Skeletal muscle satellite cell (primary cell): ENCODE results near the gene SERINC3.
A peak's percentile ranks its signal among the peaks of the same experiment; 100 is the strongest.

Experiments
- H3K27me3 ChIP-seq: 2 replicates; pipeline ENCODE4 v1.7.0; 2013; ENCODE audit warnings: low read length; ENCODE audit not compliant: control insufficient read depth, insufficient read depth
- H3K36me3 ChIP-seq: 2 replicates; pipeline ENCODE4 v1.7.0; 2013; ENCODE audit warnings: mild to moderate bottlenecking, control low read depth, low read length; ENCODE audit not compliant: insufficient read depth
- H3K4me1 ChIP-seq: 2 replicates; pipeline ENCODE4 v1.7.0; 2013; ENCODE audit warnings: low read length; ENCODE audit not compliant: control insufficient read depth, insufficient read depth
- H3K4me2 ChIP-seq: 2 replicates; pipeline ENCODE4 v1.7.0; 2013; ENCODE audit warnings: mild to moderate bottlenecking, low read length
- H3K4me3 ChIP-seq: 2 replicates; pipeline ENCODE4 v1.7.0; 2013; ENCODE audit warnings: low read length
- H3K9ac ChIP-seq: 2 replicates; pipeline ENCODE4 v1.7.0; 2013; ENCODE audit warnings: mild to moderate bottlenecking, low read depth, low read length, moderate library complexity
- H3K9me3 ChIP-seq: replicated peaks from 2 replicates; pipeline ENCODE4 v1.7.0; 2013; ENCODE audit warnings: mild to moderate bottlenecking, control low read depth, low read length

Gene SERINC3

GRCh38 chr20:44489931-44490330 is 31.9 kb downstream of the SERINC3 start:
- peaks cover 66% of the 10 kb centered on the region for H3K36me3 ChIP-seq
- no peaks in the 10 kb centered on the region for H3K9me3 ChIP-seq
- H3K4me2 ChIP-seq = no peak overlapping the region
- H3K4me3 ChIP-seq = no peak overlapping the region
- H3K27me3 ChIP-seq = no peaks in the 10 kb centered on the region
- H3K9ac ChIP-seq = no peak overlapping the region
- peaks cover 40% of the 10 kb centered on the region for H3K4me1 ChIP-seq

DNA sequence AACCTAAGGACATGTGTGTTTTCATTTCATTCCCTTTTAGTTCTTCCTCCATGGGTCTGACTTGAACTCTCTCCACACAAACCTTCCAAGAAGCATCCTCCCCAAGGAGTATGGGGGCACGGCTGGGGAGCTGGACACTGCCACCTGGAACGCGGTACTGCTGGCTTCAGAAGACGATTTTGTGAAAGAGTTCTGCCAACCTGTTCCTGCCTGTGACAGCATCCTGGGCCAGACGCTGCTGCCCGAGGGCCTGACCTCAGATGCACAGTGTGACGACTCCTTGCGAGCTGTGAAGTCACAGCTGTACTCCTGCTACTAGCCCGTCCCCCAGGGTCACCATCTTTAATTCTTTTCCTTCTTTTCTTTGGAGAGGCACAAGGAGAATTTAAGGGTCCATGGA is 32.6 kb downstream of the SERINC3 start:
- Histone ChIP-seq H3K27me3 (no peaks in the 10 kb centered on the region), H3K4me3 (no peak overlapping the region), H3K9me3 (no peaks in the 10 kb centered on the region), H3K9ac (no peak overlapping the region), H3K4me1 (peaks cover 34% of the 10 kb centered on the region), H3K36me3 (peaks cover 67% of the 10 kb centered on the region), H3K4me2 (no peak overlapping the region)

GRCh38 chr20:44488551-44488950 is 33.3 kb downstream of the SERINC3 start:
- Histone ChIP-seq H3K4me2 (no peak overlapping the region), H3K36me3 (peaks cover 72% of the 10 kb centered on the region), H3K9me3 (no peaks in the 10 kb centered on the region), H3K27me3 (no peaks in the 10 kb centered on the region), H3K4me1 (peaks cover 27% of the 10 kb centered on the region), H3K4me3 (no peak overlapping the region), H3K9ac (no peak overlapping the region)

DNA sequence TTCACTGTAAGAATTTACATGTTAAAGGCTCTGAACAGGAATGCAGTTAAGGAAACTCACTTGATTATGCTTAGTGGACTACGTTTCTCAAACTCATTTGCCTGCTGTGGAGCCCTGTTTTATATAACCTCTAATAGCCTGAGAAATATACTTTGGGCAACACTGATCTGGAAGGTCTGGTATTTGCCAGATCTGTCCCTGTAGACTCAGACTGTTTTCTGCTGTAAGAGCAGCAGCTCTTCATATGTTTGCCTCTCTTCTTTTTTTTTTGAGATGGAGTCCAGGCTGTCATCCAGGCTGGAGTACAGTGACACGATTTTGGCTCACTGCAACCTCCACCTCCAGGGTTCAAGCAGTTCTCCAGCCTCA is 36.1 kb downstream of the SERINC3 start:
- no peak overlapping the region for H3K9ac ChIP-seq
- H3K9me3 ChIP-seq = no peaks in the 10 kb centered on the region
- no peaks in the 10 kb centered on the region for H3K27me3 ChIP-seq
- no peak overlapping the region for H3K4me2 ChIP-seq
- H3K4me3 ChIP-seq = no peak overlapping the region
- peaks cover 73% of the 10 kb centered on the region for H3K36me3 ChIP-seq
- H3K4me1 ChIP-seq = peaks cover 3% of the 10 kb centered on the region

DNA sequence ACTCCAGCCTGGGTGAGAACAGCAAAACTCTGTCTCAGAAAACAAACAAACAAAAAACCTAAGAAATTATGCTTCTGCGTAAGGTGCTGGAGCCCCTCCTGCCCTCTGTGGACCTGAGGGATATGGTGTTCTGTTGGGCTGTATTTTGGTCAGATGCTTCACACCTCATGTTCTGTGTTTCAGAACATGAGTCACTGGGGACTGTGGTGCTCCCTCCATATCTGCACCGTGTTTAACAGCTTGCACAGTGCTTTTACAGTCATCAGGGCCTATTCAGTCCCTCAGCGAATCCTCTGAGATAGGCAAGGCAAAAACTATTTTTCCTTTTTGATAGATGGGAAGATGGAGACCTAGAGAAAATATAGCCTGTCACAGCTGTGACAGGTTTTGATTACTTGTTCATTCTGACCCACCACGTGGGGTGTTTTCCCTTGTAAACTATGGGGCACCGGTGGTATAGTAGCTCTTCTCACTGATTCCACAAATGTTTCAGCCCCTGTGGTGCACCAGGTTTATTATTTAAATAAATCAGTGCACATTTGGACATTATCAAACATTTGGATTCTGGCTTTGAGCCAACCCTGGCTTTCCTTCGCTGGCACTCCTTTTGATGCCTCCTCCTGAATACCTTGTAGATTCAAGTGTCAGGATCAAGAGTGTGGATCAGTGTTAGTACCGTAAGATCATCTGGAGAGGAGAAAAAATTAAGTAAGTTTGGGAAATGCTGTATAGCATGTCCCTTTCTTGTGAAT is 36.6 kb downstream of the SERINC3 start:
- Histone ChIP-seq H3K4me1 (no peaks in the 10 kb centered on the region), H3K27me3 (no peaks in the 10 kb centered on the region), H3K4me2 (no peak overlapping the region), H3K36me3 (peaks cover 74% of the 10 kb centered on the region), H3K9ac (no peak overlapping the region), H3K4me3 (no peak overlapping the region), H3K9me3 (no peaks in the 10 kb centered on the region)

- Histone ChIP-seq H3K27me3 (no peaks in the 10 kb centered on the region), H3K4me1 (no peaks in the 10 kb centered on the region), H3K9me3 (no peaks in the 10 kb centered on the region), H3K4me2 (no peak overlapping the region), H3K4me3 (no peak overlapping the region), H3K9ac (no peak overlapping the region), H3K36me3 (peaks cover 60% of the 10 kb centered on the region)
These were observed 38.8 kb downstream of the SERINC3 start for GRCh38 chr20:44483112-44483511.

DNA sequence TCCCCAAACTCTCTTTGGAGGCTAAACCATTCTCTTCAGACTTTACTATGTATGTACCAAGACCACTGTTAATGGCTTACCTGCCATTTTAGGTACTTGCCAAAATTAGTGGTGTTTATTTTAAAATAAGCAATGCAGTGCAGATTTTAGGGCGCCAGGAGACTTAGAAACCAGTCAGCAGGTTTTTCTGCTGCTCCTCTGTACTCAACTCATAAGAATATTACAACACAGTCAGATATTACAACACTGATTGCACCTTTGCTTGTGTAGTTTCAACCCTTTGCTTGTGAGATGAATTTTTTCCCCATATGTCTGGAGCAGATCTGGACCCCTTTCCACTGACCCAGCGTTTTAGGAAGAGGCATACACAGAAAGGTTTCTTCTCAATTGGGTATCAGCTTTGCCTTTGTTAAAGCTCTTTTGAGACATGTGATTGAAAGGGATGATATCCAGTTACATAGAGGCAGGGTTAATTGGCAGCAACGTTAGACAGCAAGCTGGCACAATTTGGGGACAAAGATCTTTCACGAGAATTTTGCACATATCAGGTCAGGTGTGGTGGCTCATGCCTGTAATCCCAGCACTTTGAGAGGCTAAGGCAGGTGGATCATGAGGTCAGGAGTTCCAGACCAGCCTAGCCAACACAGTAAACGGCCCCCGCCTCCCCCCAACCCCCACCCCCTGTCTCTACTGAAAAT is 40.0 kb downstream of the SERINC3 start:
- peaks cover 54% of the 10 kb centered on the region for H3K36me3 ChIP-seq

DNA sequence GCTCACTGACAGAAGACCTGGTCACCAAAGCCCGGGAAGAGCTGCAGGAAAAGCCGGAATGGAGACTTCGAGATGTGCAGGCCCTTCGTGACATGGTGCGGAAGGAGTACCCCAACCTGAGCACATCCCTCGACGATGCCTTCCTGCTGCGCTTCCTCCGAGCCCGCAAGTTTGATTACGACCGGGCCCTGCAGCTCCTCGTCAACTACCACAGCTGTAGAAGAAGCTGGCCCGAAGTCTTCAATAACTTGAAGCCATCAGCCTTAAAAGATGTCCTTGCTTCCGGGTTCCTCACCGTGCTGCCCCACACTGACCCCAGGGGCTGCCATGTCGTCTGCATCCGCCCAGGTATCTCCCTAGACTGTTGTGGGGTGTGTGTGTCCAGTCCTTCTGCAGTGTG is 41.8 kb downstream of the SERINC3 start:
- Histone ChIP-seq H3K9ac (no peak overlapping the region), H3K36me3 (peaks cover 39% of the 10 kb centered on the region), H3K4me1 (peaks cover 13% of the 10 kb centered on the region), H3K4me3 (no peak overlapping the region), H3K27me3 (no peaks in the 10 kb centered on the region), H3K4me2 (no peak overlapping the region), H3K9me3 (no peaks in the 10 kb centered on the region)

More for the DNA sequence above, 40.0 kb downstream of the SERINC3 start:
- Histone ChIP-seq H3K27me3 (no peaks in the 10 kb centered on the region), H3K4me2 (no peak overlapping the region), H3K4me1 (peaks cover 2% of the 10 kb centered on the region), H3K9me3 (no peaks in the 10 kb centered on the region), H3K4me3 (no peak overlapping the region), H3K9ac (no peak overlapping the region)

DNA sequence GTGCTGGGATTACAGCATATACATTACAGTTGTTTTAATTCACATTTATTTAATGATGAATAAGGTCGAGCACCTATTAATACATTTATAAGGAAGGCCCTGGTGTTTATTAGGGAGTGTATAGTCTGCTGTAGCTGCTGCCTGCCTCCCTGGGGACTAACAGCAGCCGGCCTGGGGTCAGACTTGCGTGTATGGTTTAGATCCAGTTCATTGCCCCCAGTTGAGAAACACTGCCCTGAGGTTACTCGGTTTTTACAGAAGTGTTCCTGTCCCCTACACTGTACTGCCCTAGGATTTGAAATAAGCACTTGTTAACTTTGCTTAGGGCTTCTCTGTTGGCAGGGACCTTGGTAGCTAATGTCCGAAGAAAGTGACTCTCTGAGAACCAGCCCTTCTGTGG is 42.2 kb downstream of the SERINC3 start:
- Histone ChIP-seq H3K9me3 (no peaks in the 10 kb centered on the region), H3K4me3 (no peak overlapping the region), H3K27me3 (no peaks in the 10 kb centered on the region), H3K9ac (no peak overlapping the region), H3K4me1 (peaks cover 14% of the 10 kb centered on the region), H3K36me3 (peaks cover 36% of the 10 kb centered on the region), H3K4me2 (no peak overlapping the region)

GRCh38 chr20:44478206-44478605 is 43.7 kb downstream of the SERINC3 start:
- Histone ChIP-seq H3K4me3 (no peak overlapping the region), H3K9ac (no peak overlapping the region), H3K36me3 (peaks cover 23% of the 10 kb centered on the region), H3K4me1 (peaks cover 14% of the 10 kb centered on the region), H3K9me3 (no peaks in the 10 kb centered on the region), H3K27me3 (no peaks in the 10 kb centered on the region), H3K4me2 (no peak overlapping the region)

DNA sequence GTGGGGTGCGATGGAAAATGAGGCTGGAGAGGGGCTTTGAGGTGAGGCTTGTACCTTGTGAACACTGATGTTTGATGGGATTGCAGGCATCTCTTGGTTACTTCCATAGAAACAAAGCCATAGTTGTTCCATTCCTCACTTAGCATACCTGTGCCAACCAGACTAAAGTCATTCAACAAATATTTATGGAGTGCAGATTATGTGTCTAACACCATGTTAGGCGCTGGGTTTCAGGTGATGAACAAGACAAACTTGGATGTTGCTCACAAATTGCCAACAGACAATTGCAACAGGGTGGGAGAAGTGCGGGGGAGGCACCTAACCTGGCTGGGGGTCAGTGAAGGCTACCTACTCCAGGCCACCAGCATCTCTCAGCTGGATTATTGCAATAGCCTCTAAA is 44.7 kb downstream of the SERINC3 start:
- H3K9me3 ChIP-seq = no peaks in the 10 kb centered on the region
- peak overlapping the region; percentile 90 for H3K4me3 ChIP-seq
- no peaks in the 10 kb centered on the region for H3K27me3 ChIP-seq
- H3K36me3 ChIP-seq = peaks cover 22% of the 10 kb centered on the region
- peaks cover 14% of the 10 kb centered on the region for H3K4me1 ChIP-seq
- peak overlapping the region; percentile 98 for H3K9ac ChIP-seq
- peak overlapping the region; percentile 93 for H3K4me2 ChIP-seq
